ENCODE results near the gene GALNT16. TPM values are rescaled to one million over a fixed set of nuclear protein-coding genes. Genes with fewer than 3 reads are reported as not detected.

GALNT16 gene
- total and polyA plus RNA-seq, 2 donors (not counting 1 experiment from before 2014, with no cell fraction given) = 0.09 to 3.4 TPM

DNA sequence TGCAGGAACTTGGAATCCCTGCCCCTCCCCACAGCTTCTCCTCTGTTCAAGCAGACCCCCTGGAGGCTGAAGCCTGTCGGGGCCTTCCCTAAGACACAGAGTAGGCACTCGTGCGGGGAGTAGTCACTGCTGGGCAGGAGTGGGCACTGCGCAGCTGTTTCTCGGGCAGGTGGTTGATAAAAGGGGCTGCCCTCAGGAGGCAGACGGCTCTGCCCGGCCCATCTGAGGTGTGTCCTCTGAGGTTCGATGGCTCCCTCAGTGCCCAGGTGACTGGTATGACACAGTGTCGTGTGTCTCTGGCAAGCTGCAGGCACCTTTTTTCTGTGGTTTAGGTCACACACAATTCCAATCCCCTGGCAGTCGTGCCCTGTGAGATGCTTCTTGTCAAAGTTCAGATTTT lies 10.1 kb downstream of the GALNT16 start:
- Histone ChIP-seq H3K4me1 (ENCODE audit: control insufficient read depth in 2 of 2, insufficient read depth in 2 of 2, low read length in 2 of 2) (no peaks in the 10 kb centered on the region), H3K4me2 (replicated peaks; ENCODE audit: low read depth, low read length, poor library complexity, severe bottlenecking) (no peak overlapping the region), H3K79me2 (ENCODE audit: control insufficient read depth, insufficient read depth, low read length) (no peaks in the 10 kb centered on the region), H3K27me3 (replicated peaks in 1 of 4; ENCODE audit: control extremely low read depth in 1 of 4, control insufficient read depth in 3 of 4, insufficient read depth in 4 of 4, low read length in 3 of 4) (peaks cover 0 to 12% (median 1%) of the 10 kb centered on the region in 4 experiments), H4K20me1 (ENCODE audit: control insufficient read depth, insufficient read depth, low read length, poor library complexity, severe bottlenecking) (no peaks in the 10 kb centered on the region), H3K36me3 (replicated peaks in 1 of 2; ENCODE audit: control extremely low read depth in 1 of 2, control insufficient read depth in 1 of 2, extremely low read depth in 1 of 2, insufficient read depth in 2 of 2, low read length in 1 of 2) (no peaks in the 10 kb centered on the region), H3K9me3 (ENCODE audit: control extremely low read depth in 1 of 3, control insufficient read depth in 2 of 3, insufficient read depth in 1 of 3, low read length in 2 of 3) (no peaks in the 10 kb centered on the region), H3K4me3 (ENCODE audit: control extremely low read depth in 1 of 5, extremely low read depth in 1 of 5, insufficient read depth in 1 of 5, low read depth in 2 of 5, low read length in 4 of 5) (no peak overlapping the region), H3K27ac (ENCODE audit: low read length in 2 of 2) (no peak overlapping the region), H2AFZ (ENCODE audit: insufficient read depth, low read depth, low read length, poor library complexity, severe bottlenecking) (no peak overlapping the region), H3K9ac (ENCODE audit: low read length) (no peak overlapping the region)
- no peak overlapping the region for H3K27ac Mint-ChIP-seq
- TF ChIP-seq EZH2 (IDR thresholded peaks at IDR 0.05; ENCODE audit: borderline replicate concordance, insufficient read depth, low read depth, low read length, poor library complexity, severe bottlenecking) = no peak
- TF ChIP-seq, protein P1, sequence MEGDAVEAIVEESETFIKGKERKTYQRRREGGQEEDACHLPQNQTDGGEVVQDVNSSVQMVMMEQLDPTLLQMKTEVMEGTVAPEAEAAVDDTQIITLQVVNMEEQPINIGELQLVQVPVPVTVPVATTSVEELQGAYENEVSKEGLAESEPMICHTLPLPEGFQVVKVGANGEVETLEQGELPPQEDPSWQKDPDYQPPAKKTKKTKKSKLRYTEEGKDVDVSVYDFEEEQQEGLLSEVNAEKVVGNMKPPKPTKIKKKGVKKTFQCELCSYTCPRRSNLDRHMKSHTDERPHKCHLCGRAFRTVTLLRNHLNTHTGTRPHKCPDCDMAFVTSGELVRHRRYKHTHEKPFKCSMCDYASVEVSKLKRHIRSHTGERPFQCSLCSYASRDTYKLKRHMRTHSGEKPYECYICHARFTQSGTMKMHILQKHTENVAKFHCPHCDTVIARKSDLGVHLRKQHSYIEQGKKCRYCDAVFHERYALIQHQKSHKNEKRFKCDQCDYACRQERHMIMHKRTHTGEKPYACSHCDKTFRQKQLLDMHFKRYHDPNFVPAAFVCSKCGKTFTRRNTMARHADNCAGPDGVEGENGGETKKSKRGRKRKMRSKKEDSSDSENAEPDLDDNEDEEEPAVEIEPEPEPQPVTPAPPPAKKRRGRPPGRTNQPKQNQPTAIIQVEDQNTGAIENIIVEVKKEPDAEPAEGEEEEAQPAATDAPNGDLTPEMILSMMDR (IDR thresholded peaks at IDR 0.05) = no peak
- ATAC-seq (ENCODE audit: low read depth) (no peak), DNase-seq (no peak)
- intact Hi-C loops (cut with micrococcal nuclease) = no loop called here
- H3K4me3 Mint-ChIP-seq = no peak overlapping the region
- ChIA-PET POLR2A (no interaction called here), CTCF (no interaction called here)
- H3K27me3 Mint-ChIP-seq = peaks cover 30% of the 10 kb centered on the region
- H3K9me3 Mint-ChIP-seq (ENCODE audit: insufficient read depth) = no peaks in the 10 kb centered on the region
- H3K4me1 Mint-ChIP-seq = no peaks in the 10 kb centered on the region
- 91% methylated on average over 4 of the region's 10 CpGs for WGBS (ENCODE audit: insufficient coverage)

DNA sequence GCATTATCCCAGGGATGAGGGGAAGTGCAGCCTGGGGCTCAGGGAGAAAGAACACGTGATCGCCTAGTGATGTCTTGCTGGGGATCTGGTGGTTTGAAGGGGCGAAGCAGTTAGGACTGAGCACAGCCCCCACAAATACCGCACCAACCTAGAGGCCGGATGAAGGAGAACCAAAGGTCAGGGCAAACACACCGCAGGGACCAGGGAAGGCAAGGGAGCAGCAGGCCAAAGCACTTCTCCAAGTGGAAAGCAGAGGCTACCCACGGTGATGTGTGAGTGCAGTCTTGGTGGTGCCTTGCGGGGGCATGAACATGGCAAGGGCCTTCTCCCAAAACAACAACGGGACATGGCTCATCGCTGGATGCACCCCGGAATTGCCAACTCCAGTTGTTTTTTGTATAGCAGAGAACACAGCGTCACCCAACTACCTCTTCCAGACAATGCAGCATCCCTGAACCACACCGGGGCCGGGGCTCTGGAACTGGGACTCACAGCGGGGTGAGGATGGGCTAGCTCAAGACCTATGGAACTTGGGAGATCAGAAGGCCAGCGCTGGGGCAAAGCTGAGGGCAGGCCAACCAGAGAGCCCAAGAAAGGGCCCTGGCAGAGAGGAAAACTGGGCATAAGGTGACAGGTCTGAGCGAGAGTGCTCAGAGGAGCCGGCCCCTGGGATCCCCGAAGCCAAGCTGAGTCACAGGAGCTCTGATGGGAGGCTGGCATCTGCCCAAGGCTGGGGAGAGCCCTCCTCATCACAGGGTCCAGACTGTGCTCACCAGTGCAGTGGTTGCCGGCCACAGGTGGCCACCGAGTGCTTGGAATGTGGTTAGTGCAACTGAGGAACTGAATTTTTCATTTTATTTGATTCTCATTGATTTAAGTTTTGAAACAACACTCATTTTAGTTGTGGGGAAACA lies 11.1 kb downstream of the GALNT16 start:
- Histone ChIP-seq H3K4me1 (ENCODE audit: control insufficient read depth in 2 of 2, insufficient read depth in 2 of 2, low read length in 2 of 2) (no peaks in the 10 kb centered on the region), H3K27me3 (replicated peaks in 1 of 4; ENCODE audit: control extremely low read depth in 1 of 4, control insufficient read depth in 3 of 4, insufficient read depth in 4 of 4, low read length in 3 of 4) (peaks cover 0 to 4% (median 1%) of the 10 kb centered on the region in 4 experiments), H3K9ac (ENCODE audit: low read length) (no peak overlapping the region), H2AFZ (ENCODE audit: insufficient read depth, low read depth, low read length, poor library complexity, severe bottlenecking) (no peak overlapping the region), H3K4me3 (ENCODE audit: control extremely low read depth in 1 of 5, extremely low read depth in 1 of 5, insufficient read depth in 1 of 5, low read depth in 2 of 5, low read length in 4 of 5) (no peak overlapping the region), H3K9me3 (ENCODE audit: control extremely low read depth in 1 of 3, control insufficient read depth in 2 of 3, insufficient read depth in 1 of 3, low read length in 2 of 3) (no peaks in the 10 kb centered on the region), H3K4me2 (replicated peaks; ENCODE audit: low read depth, low read length, poor library complexity, severe bottlenecking) (no peak overlapping the region), H3K79me2 (ENCODE audit: control insufficient read depth, insufficient read depth, low read length) (no peaks in the 10 kb centered on the region), H3K36me3 (replicated peaks in 1 of 2; ENCODE audit: control extremely low read depth in 1 of 2, control insufficient read depth in 1 of 2, extremely low read depth in 1 of 2, insufficient read depth in 2 of 2, low read length in 1 of 2) (no peaks in the 10 kb centered on the region), H3K27ac (ENCODE audit: low read length in 2 of 2) (no peak overlapping the region), H4K20me1 (ENCODE audit: control insufficient read depth, insufficient read depth, low read length, poor library complexity, severe bottlenecking) (no peaks in the 10 kb centered on the region)
- no peaks in the 10 kb centered on the region for H3K4me1 Mint-ChIP-seq
- DNase-seq (no peak), ATAC-seq (ENCODE audit: low read depth) (no peak)
- intact Hi-C loops (cut with micrococcal nuclease) = no loop called here
- ChIA-PET CTCF (interaction anchor here (0.5 kb wide), 1 partner anchor 1627 kb away, joined by 6 read pairs; no protein-coding TSS in a partner anchor), POLR2A (no interaction called here)
- WGBS (ENCODE audit: insufficient coverage) = 93% methylated on average over 17 of the region's 21 CpGs
- TF ChIP-seq EZH2 (IDR thresholded peaks at IDR 0.05; ENCODE audit: borderline replicate concordance, insufficient read depth, low read depth, low read length, poor library complexity, severe bottlenecking) = no peak
- TF ChIP-seq, protein P1 (IDR thresholded peaks at IDR 0.05) = no peak
- H3K9me3 Mint-ChIP-seq (ENCODE audit: insufficient read depth) = no peaks in the 10 kb centered on the region
- no peak overlapping the region for H3K4me3 Mint-ChIP-seq
- H3K27me3 Mint-ChIP-seq = peaks cover 23% of the 10 kb centered on the region
- no peak overlapping the region for H3K27ac Mint-ChIP-seq
